Liver (tissue), 9 donors: Measurements from ENCODE around the gene IFT52. TPM values are rescaled to one million over a fixed set of nuclear protein-coding genes. Genes with fewer than 3 reads are reported as not detected.

Experiments
- DNase-seq: peaks from one replicate; pipeline ENCODE4 v3.0.0-alpha.2; 2017; ENCODE audit warnings: low spot score
- H3K27ac ChIP-seq, 2 donors: one replicate each; pipeline ENCODE4 v1.7.0; 2013; ENCODE audit warnings: inconsistent platforms in 2 of 2, low read length in 2 of 2, control low read depth in 1 of 2, low read depth in 1 of 2, mild to moderate bottlenecking in 1 of 2
- H3K27me3 ChIP-seq, 4 donors: one replicate each; pipeline versions ENCODE4 v1.6.1 to v1.7.0; 2013; ENCODE audit warnings: low read length in 3 of 4, inconsistent platforms in 1 of 4, mild to moderate bottlenecking in 1 of 4, moderate library complexity in 1 of 4; ENCODE audit not compliant: control insufficient read depth in 4 of 4, insufficient read depth in 4 of 4
- H3K36me3 ChIP-seq, 4 donors: one replicate each; pipeline versions ENCODE4 v1.6.1 to v1.7.0; 2013; ENCODE audit warnings: low read length in 3 of 4, mild to moderate bottlenecking in 3 of 4, low read depth in 1 of 4, moderate library complexity in 1 of 4; ENCODE audit not compliant: control insufficient read depth in 4 of 4, insufficient read depth in 3 of 4
- H3K4me1 ChIP-seq, 4 donors: one replicate each; pipeline versions ENCODE4 v1.6.1 to v1.7.0; 2013; ENCODE audit warnings: low read length in 3 of 4, mild to moderate bottlenecking in 3 of 4, moderate library complexity in 1 of 4; ENCODE audit not compliant: control insufficient read depth in 4 of 4, insufficient read depth in 4 of 4
- H3K4me3 ChIP-seq, 3 donors: one replicate each; pipeline versions ENCODE4 v1.6.1 to v1.7.0; 2013; ENCODE audit warnings: low read length in 3 of 3, control low read depth in 1 of 3, low read depth in 1 of 3, mild to moderate bottlenecking in 1 of 3
- H3K9ac ChIP-seq, 2 donors: one replicate each; pipeline ENCODE4 v1.7.0; 2013; ENCODE audit warnings: low read length in 2 of 2, mild to moderate bottlenecking in 2 of 2, moderate library complexity in 2 of 2, control low read depth in 1 of 2, low read depth in 1 of 2
- H3K9me3 ChIP-seq, 4 donors: one replicate each; pipeline versions ENCODE4 v1.6.1 to v1.7.0; 2013; ENCODE audit warnings: low read length in 3 of 4; ENCODE audit not compliant: control insufficient read depth in 4 of 4
- ATF3 ChIP-seq: IDR thresholded peaks from 2 replicates; pipeline ENCODE4 v1.6.1; 2016; ENCODE audit warnings: antibody characterized with exemption
- EGR1 ChIP-seq, 2 donors: IDR thresholded peaks; 2 replicates each; pipeline ENCODE4 v1.6.1; 2016 to 2018; ENCODE audit warnings: antibody characterized with exemption in 2 of 2, low read depth in 2 of 2
- HNF4A ChIP-seq, 2 donors: conservative IDR thresholded peaks; 2 replicates each; pipeline ENCODE4 v1.6.1; 2016; ENCODE audit warnings: antibody characterized with exemption in 2 of 2, mild to moderate bottlenecking in 2 of 2
- HNF4G ChIP-seq: IDR thresholded peaks from 2 replicates; pipeline ENCODE4 v1.6.1; 2016; ENCODE audit warnings: antibody characterized with exemption
- JUND ChIP-seq, 2 donors: IDR thresholded peaks; 2 replicates each; pipeline ENCODE4 v1.6.1; 2016; ENCODE audit warnings: antibody characterized with exemption in 2 of 2
- MAX ChIP-seq: IDR thresholded peaks from 2 replicates; pipeline ENCODE4 v1.6.1; 2016; ENCODE audit warnings: antibody characterized with exemption
- NR2F2 ChIP-seq: IDR thresholded peaks from 2 replicates; pipeline ENCODE4 v1.6.1; 2016; ENCODE audit warnings: antibody characterized with exemption
- RXRA ChIP-seq, 2 donors: IDR thresholded peaks; 2 replicates each; pipeline ENCODE4 v1.6.1; 2017 to 2018; ENCODE audit warnings: antibody characterized with exemption in 2 of 2, mild to moderate bottlenecking in 1 of 2
- SP1 ChIP-seq: IDR thresholded peaks from 2 replicates; pipeline ENCODE4 v1.6.1; 2018; ENCODE audit warnings: antibody characterized with exemption, mild to moderate bottlenecking
- TAF1 ChIP-seq: conservative IDR thresholded peaks from 2 replicates; pipeline ENCODE4 v1.6.1; 2016; ENCODE audit warnings: antibody characterized with exemption, mild to moderate bottlenecking
- YY1 ChIP-seq: IDR thresholded peaks from 2 replicates; pipeline ENCODE4 v1.6.1; 2016; ENCODE audit warnings: antibody characterized with exemption, mild to moderate bottlenecking
- WGBS: extraction: QIAGEN DNeasy Blood & Tissue Kit; methylation state at CpG from one replicate; pipeline ENCODE4 v1.1.7; 2013; 5-methylcytosine and 5-hydroxymethylcytosine counted together
- polyA plus RNA-seq, 2 donors: library from polyadenylated mRNA; stranded (reverse) in 1 of 2; unstranded in 1 of 2; fragments of 200-250 nt in 1 of 2; fragments of >200 nt in 1 of 2; fragmentation: Nextera tagmentation in 1 of 2; extraction: Ambion mirVana in 1 of 2; gene quantifications; one replicate each; pipeline versions ENCODE4 v1.2.1 to v1.2.3, GENCODE V29; 2013 to 2015
- total RNA-seq, 2 donors: library from RNA; depleted of rRNA; stranded (reverse); fragments of >200 nt; gene quantifications; one replicate each; pipeline ENCODE4 v1.2.3, GENCODE V29; 2014
- TF ChIP-seq, protein P1 (sequence below): IDR thresholded peaks from 2 replicates; pipeline ENCODE4 v1.6.1; 2016; ENCODE audit warnings: antibody characterized with exemption
- donor health status: healthy.
- donor health status: healthy.
- donor health status: healthy.
- donor health status: healthy.
- donor health status: healthy.

The IFT52 gene
- total and polyA plus RNA-seq, 4 donors, result 3.3 to 24.3 (median 4.8) TPM

DNA sequence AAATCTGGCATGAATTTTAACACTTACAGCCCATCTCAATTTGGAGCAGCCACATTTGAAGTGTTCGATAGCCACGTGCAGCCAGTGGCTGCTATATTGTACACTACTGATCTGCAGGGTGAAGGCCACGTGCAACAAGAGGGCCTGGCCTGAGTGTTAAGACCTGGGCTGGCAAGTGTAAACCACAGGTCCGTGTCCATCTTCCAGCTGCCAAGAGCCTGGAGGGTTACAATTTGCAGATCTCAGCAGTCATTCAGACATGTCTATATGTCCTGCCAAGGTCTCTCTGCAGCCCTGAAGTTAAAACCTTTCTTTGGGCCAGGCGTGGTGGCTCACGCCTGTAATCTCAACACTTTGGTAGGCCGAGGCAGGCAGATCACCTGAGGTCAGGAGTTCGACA is 17.8 kb upstream of the IFT52 start:
- DNase-seq, result no peak
- H3K9ac ChIP-seq, result no peak overlapping the region
- H3K27ac ChIP-seq, result no peak overlapping the region
- no peaks in the 10 kb centered on the region for H3K4me1 ChIP-seq
- 93% methylated on average over 8 of the region's 8 CpGs for WGBS
- TF ChIP-seq JUND (IDR thresholded peaks at IDR 0.05) (no peak), ATF3 (no peak), TAF1 (no peak), YY1 (no peak), RXRA (IDR thresholded peaks at IDR 0.05) (no peak)
- H3K36me3 ChIP-seq, result peaks cover 13 to 73% (median 52%) of the 10 kb centered on the region in 4 donors
- H3K4me3 ChIP-seq, result no peak overlapping the region
- H3K9me3 ChIP-seq, result no peaks in the 10 kb centered on the region
- no peaks in the 10 kb centered on the region for H3K27me3 ChIP-seq

DNA sequence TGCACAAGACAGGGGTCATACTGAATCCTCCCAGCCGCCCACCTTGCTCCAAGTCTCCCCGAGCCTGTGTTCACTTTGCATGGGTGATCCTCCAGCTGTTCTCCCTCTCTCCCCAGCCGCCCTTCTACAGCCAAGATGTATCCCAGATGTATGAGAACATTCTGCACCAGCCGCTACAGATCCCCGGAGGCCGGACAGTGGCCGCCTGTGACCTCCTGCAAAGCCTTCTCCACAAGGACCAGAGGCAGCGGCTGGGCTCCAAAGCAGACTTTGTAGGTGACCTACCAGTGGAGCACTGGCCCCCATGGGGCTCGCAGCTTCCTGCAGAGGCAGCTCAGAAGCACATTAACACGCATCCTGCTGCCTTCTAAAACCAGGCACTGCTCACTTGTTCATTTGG is 14.6 kb upstream of the IFT52 start:
- H3K4me3 ChIP-seq, result no peak overlapping the region
- no peaks in the 10 kb centered on the region for H3K9me3 ChIP-seq
- H3K27ac ChIP-seq, result no peak overlapping the region
- peaks cover 9 to 55% (median 40%) of the 10 kb centered on the region in 4 donors for H3K36me3 ChIP-seq
- no peaks in the 10 kb centered on the region for H3K27me3 ChIP-seq
- 84% methylated on average over 10 of the region's 10 CpGs for whole genome bisulfite sequencing
- H3K4me1 ChIP-seq, result peaks cover 0 to 6% (median 2%) of the 10 kb centered on the region in 4 donors
- TF ChIP-seq SP1 (no peak), ATF3 (no peak), NR2F2 (no peak), HNF4A (conservative IDR thresholded peaks at IDR 0.05) (no peak), HNF4G (no peak), EGR1 (IDR thresholded peaks at IDR 0.05; ENCODE audit: low read depth in 2 of 2) (no peak), YY1 (no peak)
- H3K9ac ChIP-seq, result no peak overlapping the region
- DNase-seq, result no peak

DNA sequence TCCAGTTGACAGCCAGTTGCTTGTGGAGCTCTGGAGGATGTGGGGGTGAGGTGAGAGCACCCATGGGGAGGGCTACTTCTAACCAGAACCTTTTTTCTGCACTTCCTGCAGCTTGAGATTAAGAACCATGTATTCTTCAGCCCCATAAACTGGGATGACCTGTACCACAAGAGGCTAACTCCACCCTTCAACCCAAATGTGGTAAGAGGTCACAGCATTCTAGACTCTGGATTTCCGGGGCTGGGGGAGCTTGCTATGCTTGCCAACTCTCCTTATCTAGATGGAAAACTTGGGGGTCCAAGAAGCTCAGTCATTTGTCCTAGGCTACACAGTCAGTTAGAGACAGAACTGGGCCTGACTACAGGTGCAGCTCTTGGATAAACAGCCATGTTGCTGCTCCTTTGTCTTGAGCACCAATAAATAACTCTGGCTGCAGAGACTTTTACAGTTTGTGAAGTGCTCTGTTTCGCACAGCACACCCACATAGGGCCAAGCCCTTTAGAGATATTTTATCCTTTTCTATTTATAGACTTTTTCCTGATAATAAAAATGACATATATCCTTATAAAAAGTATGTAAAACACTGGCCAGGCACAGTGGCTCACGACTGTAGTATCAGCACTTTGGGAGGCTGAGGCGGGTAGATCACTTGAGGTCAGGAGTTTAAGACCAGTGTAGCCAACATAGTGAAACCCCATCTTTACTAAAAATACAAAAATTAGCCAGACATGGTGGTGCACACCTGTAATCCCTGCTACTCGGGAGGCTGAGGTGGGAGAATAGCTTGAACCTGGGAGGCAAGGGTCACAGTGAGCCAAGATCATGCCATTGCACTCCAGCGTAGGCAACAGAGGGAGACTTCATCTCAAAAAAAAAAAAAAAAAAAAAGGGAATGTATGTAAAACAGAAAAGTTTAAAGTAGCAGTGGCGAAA is 10.6 kb upstream of the IFT52 start:
- DNase-seq, result no peak
- Histone ChIP-seq H3K27me3 (no peaks in the 10 kb centered on the region), H3K9me3 (no peaks in the 10 kb centered on the region), H3K4me3 (no peak overlapping the region), H3K27ac (peak overlapping the region in 1 of 2 donors; percentile 59), H3K9ac (no peak overlapping the region), H3K36me3 (peaks cover 6 to 52% (median 39%) of the 10 kb centered on the region in 4 donors), H3K4me1 (peaks cover 0 to 21% (median 17%) of the 10 kb centered on the region in 4 donors)
- no peak for TF ChIP-seq HNF4A (conservative IDR thresholded peaks at IDR 0.05)
- TF ChIP-seq EGR1 (IDR thresholded peaks at IDR 0.05; ENCODE audit: low read depth in 2 of 2), result no peak
- 73% methylated on average over 7 of the region's 7 CpGs for WGBS

DNA sequence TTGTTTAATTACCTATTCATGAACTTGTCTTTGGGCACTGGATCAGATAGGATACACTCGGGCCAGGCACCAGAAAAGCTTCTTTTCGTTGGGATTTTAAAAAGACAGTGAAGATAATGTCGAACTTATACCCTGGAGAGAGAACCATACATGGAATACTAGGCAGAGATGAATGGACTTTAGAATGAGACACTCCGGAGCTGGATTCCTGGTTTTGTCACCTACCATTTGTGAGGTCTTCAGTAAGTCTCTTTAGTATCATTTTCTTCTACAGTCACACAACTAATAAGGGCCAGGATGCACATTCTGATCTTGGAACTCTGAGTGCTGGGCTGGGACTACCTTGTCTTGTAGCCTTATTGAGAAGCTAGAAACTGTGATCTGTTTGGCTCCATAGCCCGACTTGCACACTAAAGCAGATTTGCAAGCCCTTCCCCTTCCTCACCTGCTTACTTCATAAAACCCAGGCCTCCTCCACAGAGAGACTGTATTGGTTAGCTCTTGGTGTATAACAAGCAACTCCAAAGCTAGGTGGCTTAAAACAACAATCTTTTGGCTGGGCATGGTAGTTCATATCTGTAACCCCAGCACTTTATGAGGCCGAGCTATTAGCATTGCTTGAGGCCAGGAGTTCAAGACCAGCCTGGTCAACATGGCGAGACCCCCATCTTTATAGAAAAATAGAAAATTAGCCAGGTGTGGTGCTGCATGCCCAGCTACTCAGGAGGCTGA is 7.4 kb upstream of the IFT52 start:
- peak overlapping the region; percentile 41 to 57 for H3K27ac ChIP-seq

More for the DNA sequence above, 7.4 kb upstream of the IFT52 start:
- WGBS, result 86% methylated on average over 7 of the region's 7 CpGs
- Histone ChIP-seq H3K9me3 (no peaks in the 10 kb centered on the region), H3K4me1 (peaks cover 0 to 21% (median 18%) of the 10 kb centered on the region in 4 donors), H3K4me3 (no peak overlapping the region), H3K9ac (no peak overlapping the region), H3K27me3 (no peaks in the 10 kb centered on the region), H3K36me3 (peaks cover 5 to 47% (median 38%) of the 10 kb centered on the region in 4 donors)
- TF ChIP-seq TAF1 (no peak), MAX (no peak), EGR1 (IDR thresholded peaks at IDR 0.05; ENCODE audit: low read depth in 2 of 2) (no peak)
- TF ChIP-seq, protein P1, sequence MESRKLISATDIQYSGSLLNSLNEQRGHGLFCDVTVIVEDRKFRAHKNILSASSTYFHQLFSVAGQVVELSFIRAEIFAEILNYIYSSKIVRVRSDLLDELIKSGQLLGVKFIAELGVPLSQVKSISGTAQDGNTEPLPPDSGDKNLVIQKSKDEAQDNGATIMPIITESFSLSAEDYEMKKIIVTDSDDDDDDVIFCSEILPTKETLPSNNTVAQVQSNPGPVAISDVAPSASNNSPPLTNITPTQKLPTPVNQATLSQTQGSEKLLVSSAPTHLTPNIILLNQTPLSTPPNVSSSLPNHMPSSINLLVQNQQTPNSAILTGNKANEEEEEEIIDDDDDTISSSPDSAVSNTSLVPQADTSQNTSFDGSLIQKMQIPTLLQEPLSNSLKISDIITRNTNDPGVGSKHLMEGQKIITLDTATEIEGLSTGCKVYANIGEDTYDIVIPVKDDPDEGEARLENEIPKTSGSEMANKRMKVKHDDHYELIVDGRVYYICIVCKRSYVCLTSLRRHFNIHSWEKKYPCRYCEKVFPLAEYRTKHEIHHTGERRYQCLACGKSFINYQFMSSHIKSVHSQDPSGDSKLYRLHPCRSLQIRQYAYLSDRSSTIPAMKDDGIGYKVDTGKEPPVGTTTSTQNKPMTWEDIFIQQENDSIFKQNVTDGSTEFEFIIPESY, result no peak
- no peak for DNase-seq
